ENCODE data around the gene TAF9B.
"Not testable (repeated sequence)": the region's sequence is repeated elsewhere in the genome, so short reads cannot be mapped to it uniquely, and the experiment has no call there.

TAF9B gene

DNA sequence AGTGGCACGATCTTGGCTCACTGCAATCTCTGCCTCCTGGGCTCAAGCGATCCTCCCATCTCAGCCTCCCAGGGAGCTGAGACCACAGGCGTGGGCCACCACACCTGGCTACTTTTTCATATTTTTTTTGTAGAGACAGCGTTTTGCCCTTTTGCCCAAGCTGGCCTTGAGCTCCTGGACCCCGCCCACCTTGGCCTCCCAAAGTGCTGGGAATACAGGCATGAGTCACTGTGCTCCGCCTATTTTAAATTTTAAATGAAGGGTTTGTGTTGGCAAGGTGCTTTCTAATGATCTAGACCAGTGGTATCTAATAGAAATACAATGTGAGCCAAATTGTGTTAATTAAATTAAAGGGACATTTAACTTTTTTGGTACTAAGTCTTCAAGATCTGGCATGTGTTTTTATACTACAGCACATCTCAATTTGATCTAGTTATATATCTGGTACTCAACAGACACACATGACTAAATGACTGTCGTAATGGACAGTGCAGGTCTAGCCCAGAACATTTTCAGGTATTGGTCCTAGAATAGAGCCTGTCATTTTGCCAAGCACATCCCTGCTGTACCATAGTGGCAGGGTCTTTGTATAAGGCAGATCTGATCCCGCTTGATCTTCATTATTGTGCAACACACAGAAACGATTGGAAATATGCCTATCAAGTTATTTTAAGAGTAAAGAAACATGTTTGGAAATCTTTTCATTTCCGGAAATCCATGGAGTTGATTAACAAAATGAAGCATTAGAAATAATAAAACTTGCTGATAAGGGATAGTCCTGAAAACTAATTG, 28.1 kb downstream of the TAF9B start:
- DNase-seq, result no peak

DNA sequence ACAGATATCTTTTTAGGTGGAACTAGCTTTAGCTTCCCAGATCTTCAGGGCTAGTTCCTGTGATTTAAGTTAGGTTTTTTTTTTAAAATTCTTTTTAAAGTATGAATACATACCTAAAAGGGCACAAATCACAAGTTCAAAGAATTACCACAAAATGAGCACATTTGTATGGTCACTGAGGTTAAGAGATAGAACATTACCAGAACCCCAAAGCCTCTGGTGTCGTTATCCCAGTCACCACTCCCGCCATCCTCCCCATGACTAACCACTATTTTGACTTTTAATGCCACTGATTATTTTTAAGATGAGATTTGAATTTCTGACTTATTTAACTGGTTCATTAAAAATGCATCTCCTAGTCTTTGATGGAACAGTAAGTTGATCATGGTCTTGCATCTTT, 30.0 kb downstream of the TAF9B start:
- peak; percentile 18 for DNase-seq

- DNase-seq, result no peak
Measured at GRCh38 chrX:78106651-78106986, 32.8 kb downstream of the TAF9B start.

DNA sequence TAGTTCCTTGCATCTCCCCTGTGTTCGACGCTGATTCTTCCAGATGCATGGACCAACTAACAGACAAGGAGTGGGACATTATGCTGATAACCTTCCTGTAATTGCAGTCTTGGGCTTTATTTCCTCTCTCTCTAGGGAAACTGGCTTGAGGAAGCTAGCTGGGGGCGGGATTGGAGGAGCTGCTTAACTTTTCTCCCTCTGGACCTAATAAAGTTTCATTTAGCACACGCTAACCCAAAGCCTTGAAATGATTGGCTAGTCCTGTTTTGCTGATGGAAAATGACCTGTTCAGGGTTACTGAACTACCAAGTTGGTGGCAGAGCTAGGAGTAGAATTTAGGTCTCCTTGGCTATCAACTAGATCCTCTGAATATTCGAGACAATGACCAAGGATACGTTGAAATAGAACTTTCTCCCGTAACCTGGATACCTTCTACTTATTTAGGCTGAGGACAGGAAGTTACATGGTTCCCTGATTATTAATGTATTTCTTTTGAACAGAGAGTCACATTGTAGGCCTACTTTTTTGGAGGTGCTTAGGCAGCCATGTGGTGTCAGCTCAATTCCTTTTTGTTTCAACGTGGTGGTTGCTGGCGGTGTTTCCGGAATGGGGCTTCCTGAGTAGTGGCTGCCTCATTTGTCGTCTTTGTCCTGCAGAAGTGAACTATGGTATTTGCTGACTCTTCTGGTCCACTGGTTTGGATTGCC, 33.4 kb downstream of the TAF9B start:
- DNase-seq, result peak; percentile 49

GRCh38 chrX:78104447-78105176, 34.8 kb downstream of the TAF9B start:
- DNase-seq, result peak; percentile 58

GRCh38 chrX:78103623-78104446, 35.6 kb downstream of the TAF9B start, which contains the start of gene PGK1:
PGK1 (plus strand) TSS chrX:78104248; CDS start chrX:78104341, 93 bp downstream.
- peak; percentile 96 for DNase-seq

GRCh38 chrX:78103001-78103622, 36.3 kb downstream of the TAF9B start:
- no peak for DNase-seq

DNA sequence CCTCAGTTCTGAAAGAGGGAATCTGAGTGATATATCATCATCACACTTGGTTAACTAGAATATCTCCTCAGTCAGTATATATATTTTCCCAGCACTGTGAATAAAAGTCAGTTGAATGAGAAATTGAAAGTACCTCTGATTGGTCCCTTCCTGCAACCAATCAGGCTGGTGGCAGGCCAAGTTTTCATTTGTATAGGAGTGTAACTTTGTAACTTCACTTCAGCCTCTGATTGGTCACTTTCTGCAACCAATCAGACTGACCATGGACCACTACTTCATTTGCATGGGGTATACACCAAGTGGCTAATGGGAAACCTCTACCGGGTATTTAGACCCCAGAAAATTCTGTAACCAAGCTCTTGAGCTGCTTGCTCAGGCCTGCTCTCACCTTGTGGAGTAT, 37.4 kb downstream of the TAF9B start:
- DNase-seq, result no peak

DNA sequence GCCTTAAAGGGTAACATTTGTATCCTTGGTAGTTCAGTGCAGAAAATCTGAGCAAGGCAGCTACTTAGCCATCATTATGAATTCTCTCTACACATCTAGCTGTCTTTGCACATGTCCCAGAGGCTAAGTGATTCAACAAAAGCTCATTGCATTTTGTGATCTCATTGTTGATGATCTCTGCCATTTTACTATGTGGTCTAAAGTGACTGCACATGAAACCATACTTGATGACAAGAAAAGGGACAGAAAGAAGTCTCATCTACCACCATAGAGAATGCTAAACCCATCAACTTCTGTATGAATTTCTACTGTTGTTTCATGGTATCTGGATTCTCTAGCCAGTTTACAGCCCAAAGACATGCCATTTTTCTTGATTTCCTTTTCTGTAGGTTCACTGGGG, 41.3 kb downstream of the TAF9B start:
- DNase-seq, result no peak

DNA sequence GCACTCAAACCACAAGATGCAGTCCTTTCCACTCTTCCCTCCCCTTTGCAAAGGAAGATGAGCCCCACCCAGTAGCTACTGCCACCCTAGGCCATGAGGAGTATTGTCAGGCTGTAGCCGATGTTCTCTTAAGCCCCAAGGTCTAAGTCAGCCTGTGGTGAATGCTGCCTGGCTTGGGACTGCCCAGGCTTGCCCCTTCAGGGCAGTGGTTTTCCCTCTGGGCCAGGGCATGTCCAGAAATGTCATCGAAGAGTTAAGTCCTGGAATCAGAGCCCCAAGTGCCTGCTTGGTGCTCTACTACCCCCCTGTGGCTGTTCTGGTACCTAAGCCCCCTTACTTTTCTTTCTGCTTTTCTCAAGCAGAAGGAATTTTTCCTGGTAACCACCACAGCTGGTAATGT, 47.2 kb downstream of the TAF9B start:
- peak; percentile 23 for DNase-seq

GRCh38 chrX:78081413-78081812, 58.0 kb downstream of the TAF9B start:
- not testable (repeated sequence) for DNase-seq

All from activated CD4-positive, alpha-beta T cell treated with anti-CD3 and anti-CD28 coated beads, Interleukin-2, Interleukin-6, amounts not matched to agents 100 ng/mL and 50 ng/mL, durations not matched to agents 16 hours and 8 hours (primary cell).